ENCODE results near the gene TPCN1.

The TPCN1 gene

DNA sequence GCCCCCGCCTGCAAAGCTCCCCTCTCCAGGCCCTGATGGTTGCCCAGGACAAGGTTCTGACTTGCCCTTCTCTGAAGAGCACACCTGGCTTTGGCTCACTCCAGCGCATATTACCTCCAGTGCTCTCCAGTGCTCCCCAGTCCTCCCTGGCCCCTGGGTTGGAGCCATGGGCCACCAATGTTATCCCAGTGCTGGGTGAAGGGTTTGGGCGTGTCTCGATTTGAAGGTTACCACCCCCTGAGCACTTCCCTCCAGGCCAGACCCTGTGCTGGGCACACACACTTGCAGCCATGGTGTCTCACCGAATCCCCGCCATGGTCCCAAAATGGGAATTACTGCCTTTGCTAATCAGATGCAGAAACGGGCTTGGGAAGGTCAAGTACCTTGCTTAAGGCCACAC lies 24.7 kb upstream of the TPCN1 start:
- TF ChIP-seq SPI1 (IDR thresholded peaks at IDR 0.05; ENCODE audit: low read depth, low read length) (no peak), POLR2AphosphoS5 (IDR thresholded peaks at IDR 0.05; ENCODE audit: low read depth, low read length) (no peak), POLR2A (IDR thresholded peaks at IDR 0.05; ENCODE audit: low read depth, low read length) (no peak; the same call in 1 of the 2 replicates), POU2F2 (IDR thresholded peaks at IDR 0.05; ENCODE audit: low read depth, low read length) (no peak), PAX5 (IDR thresholded peaks at IDR 0.05; ENCODE audit: insufficient read depth, low read length, severe bottlenecking) (no peak)
- FAIRE-seq (no peak), DNase-seq (ENCODE audit: insufficient read length, low spot score) (no peak)

GRCh38 chr12:113196990-113197389 lies 24.3 kb upstream of the TPCN1 start:
- no peak for TF ChIP-seq POLR2AphosphoS5 (IDR thresholded peaks at IDR 0.05; ENCODE audit: low read depth, low read length)
- TF ChIP-seq POU2F2 (IDR thresholded peaks at IDR 0.05; ENCODE audit: low read depth, low read length): peak; percentile 52; the same call in 1 of the 2 replicates
- FAIRE-seq (peak; percentile 90), DNase-seq (ENCODE audit: insufficient read length, low spot score) (peak; percentile 80)

GRCh38 chr12:113197518-113198077 lies 23.7 kb upstream of the TPCN1 start:
- no peak for TF ChIP-seq POLR2AphosphoS5 (IDR thresholded peaks at IDR 0.05; ENCODE audit: low read depth, low read length)
- TF ChIP-seq TAF1 (IDR thresholded peaks at IDR 0.05; ENCODE audit: low read depth, low read length): no peak
- no peak for TF ChIP-seq SPI1 (IDR thresholded peaks at IDR 0.05; ENCODE audit: low read depth, low read length)
- no peak for TF ChIP-seq PAX5 (IDR thresholded peaks at IDR 0.05; ENCODE audit: insufficient read depth, low read length, severe bottlenecking)
- no peak for TF ChIP-seq POU2F2 (IDR thresholded peaks at IDR 0.05; ENCODE audit: low read depth, low read length)
- TF ChIP-seq POLR2A (IDR thresholded peaks at IDR 0.05; ENCODE audit: low read depth, low read length): no peak
- FAIRE-seq: no peak
- no peak for DNase-seq (ENCODE audit: insufficient read length, low spot score)

GRCh38 chr12:113198296-113198695 lies 23.0 kb upstream of the TPCN1 start:
- no peak for TF ChIP-seq TAF1 (IDR thresholded peaks at IDR 0.05; ENCODE audit: low read depth, low read length)
- TF ChIP-seq POLR2AphosphoS5 (IDR thresholded peaks at IDR 0.05; ENCODE audit: low read depth, low read length): no peak
- TF ChIP-seq SPI1 (IDR thresholded peaks at IDR 0.05; ENCODE audit: low read depth, low read length): no peak
- TF ChIP-seq PAX5 (IDR thresholded peaks at IDR 0.05; ENCODE audit: insufficient read depth, low read length, severe bottlenecking): no peak
- no peak for TF ChIP-seq POLR2A (IDR thresholded peaks at IDR 0.05; ENCODE audit: low read depth, low read length)
- no peak for TF ChIP-seq POU2F2 (IDR thresholded peaks at IDR 0.05; ENCODE audit: low read depth, low read length)
- FAIRE-seq (peak; percentile 52), DNase-seq (ENCODE audit: insufficient read length, low spot score) (no peak)

GRCh38 chr12:113200021-113200797 lies 21.1 kb upstream of the TPCN1 start:
- DNase-seq (ENCODE audit: insufficient read length, low spot score): no peak
- no peak for FAIRE-seq
- TF ChIP-seq POU2F2 (IDR thresholded peaks at IDR 0.05; ENCODE audit: low read depth, low read length): no peak
- TF ChIP-seq TAF1 (IDR thresholded peaks at IDR 0.05; ENCODE audit: low read depth, low read length): no peak
- TF ChIP-seq SPI1 (IDR thresholded peaks at IDR 0.05; ENCODE audit: low read depth, low read length): no peak
- TF ChIP-seq PAX5 (IDR thresholded peaks at IDR 0.05; ENCODE audit: insufficient read depth, low read length, severe bottlenecking): no peak
- TF ChIP-seq POLR2A (IDR thresholded peaks at IDR 0.05; ENCODE audit: low read depth, low read length): no peak

GRCh38 chr12:113201187-113202177 lies 19.8 kb upstream of the TPCN1 start:
- no peak for DNase-seq (ENCODE audit: insufficient read length, low spot score)
- FAIRE-seq: no peak
- TF ChIP-seq POLR2AphosphoS5 (IDR thresholded peaks at IDR 0.05; ENCODE audit: low read depth, low read length) (no peak), SPI1 (IDR thresholded peaks at IDR 0.05; ENCODE audit: low read depth, low read length) (no peak), TAF1 (IDR thresholded peaks at IDR 0.05; ENCODE audit: low read depth, low read length) (no peak), POLR2A (IDR thresholded peaks at IDR 0.05; ENCODE audit: low read depth, low read length) (no peak)

DNA sequence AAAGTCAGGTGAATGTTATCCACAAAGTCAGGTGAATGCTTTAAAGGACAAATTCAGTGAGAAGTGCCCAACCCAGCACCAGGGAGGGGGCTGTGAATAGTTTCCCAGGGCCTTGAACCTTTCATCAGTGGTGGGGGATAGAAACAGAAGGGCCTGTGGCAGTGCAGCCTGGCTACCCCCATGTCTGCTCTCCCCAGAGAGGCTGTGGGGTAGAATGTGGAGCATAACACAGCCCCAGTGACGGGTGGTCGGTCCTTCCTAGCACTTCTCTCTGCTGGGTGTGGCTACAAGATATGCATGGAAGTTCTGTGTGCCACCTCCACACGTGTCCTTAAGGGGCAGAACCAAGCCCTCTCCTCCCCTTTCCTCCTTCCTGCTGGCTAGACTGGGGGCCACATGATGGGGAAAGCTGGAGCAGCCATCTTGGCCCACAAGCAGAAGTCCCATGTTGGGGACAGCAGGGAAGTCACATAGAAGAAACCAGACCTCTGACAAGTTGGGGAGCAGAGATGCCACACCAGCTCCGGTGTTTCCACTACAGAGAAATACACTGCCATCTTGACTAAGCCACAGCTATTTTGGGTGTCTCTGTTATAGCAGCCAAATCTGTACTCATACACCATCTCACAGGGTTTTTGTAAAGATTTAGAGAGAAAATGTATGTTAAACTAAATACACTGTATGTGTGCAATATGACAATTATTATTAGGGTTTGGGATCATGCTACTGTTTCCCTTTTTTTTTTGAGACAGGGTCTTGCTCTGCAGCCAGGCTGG lies 18.8 kb upstream of the TPCN1 start:
- TF ChIP-seq TAF1 (IDR thresholded peaks at IDR 0.05; ENCODE audit: low read depth, low read length) (no peak), POU2F2 (IDR thresholded peaks at IDR 0.05; ENCODE audit: low read depth, low read length) (no peak), SPI1 (IDR thresholded peaks at IDR 0.05; ENCODE audit: low read depth, low read length) (no peak), POLR2AphosphoS5 (IDR thresholded peaks at IDR 0.05; ENCODE audit: low read depth, low read length) (no peak), POLR2A (IDR thresholded peaks at IDR 0.05; ENCODE audit: low read depth, low read length) (no peak), PAX5 (IDR thresholded peaks at IDR 0.05; ENCODE audit: insufficient read depth, low read length, severe bottlenecking) (no peak)
- no peak for FAIRE-seq
- no peak for DNase-seq (ENCODE audit: insufficient read length, low spot score)

- peak; percentile 85 for TF ChIP-seq POU2F2 (IDR thresholded peaks at IDR 0.05; ENCODE audit: low read depth, low read length)
- no peak for TF ChIP-seq SPI1 (IDR thresholded peaks at IDR 0.05; ENCODE audit: low read depth, low read length)
- FAIRE-seq: peak; percentile 16
- DNase-seq (ENCODE audit: insufficient read length, low spot score): no peak
Measured at GRCh38 chr12:113203852-113204760, 17.2 kb upstream of the TPCN1 start.
